K562 (cell line): Measurements from ENCODE around the gene DDOST. TPM values are rescaled to one million over a fixed set of nuclear protein-coding genes. Genes with fewer than 3 reads are reported as not detected.

Experiments
- ATAC-seq: fragments of 200-7000 bp; cut with Tn5 transposase; 3 replicates; pipeline ENCODE4 v1.9.1; 2020; ENCODE audit warnings: moderate library complexity
- BruUV-seq: library from RNA; stranded (reverse); fragments of 400-500 nt; replicated peaks from 2 replicates; lab custom pipeline; 2021; lab: Mats Ljungman, UMichigan
- CTCF ChIA-PET: fragments of 300-600 bp; formaldehyde crosslinking; extraction: SDS; loops from one replicate; lab custom pipeline; 2021; ENCODE audit warnings: low intra/inter-chr PET ratio; lab: Yijun Ruan, JAX
- POLR2A ChIA-PET: fragments of 300-600, 350-650 bp; sonication (Branson Sonifier 250); formaldehyde crosslinking; extraction: SDS; loops from one replicate; lab custom pipeline; 2021; ENCODE audit warnings: antibody characterized with exemption, inconsistent platforms; lab: Yijun Ruan, JAX
- DNase-seq, 4 experiments: peaks; one replicate each; pipeline versions ENCODE4 v3.0.0 to v3.0.0-alpha.2; 2011 to 2018; ENCODE audit warnings: low spot score in 3 of 4, mixed read lengths in 3 of 4; ENCODE audit errors: extremely low read depth in 1 of 4
- FAIRE-seq: peaks from 2 replicates; lab custom pipeline; 2011; peaks lifted over from hg19 to GRCh38; lab: Jason Lieb, UNC
- H2AFZ ChIP-seq: 2 replicates; pipeline ENCODE4 v1.6.0; 2011; ENCODE audit warnings: low read depth, low read length, control low read depth, inconsistent platforms
- H3K27ac ChIP-seq: fragments of 200-600 bp; 3 replicates; pipeline ENCODE4 v1.8.0; 2011; ENCODE audit warnings: low read depth, mild to moderate bottlenecking, control low read depth, inconsistent platforms, low read length, moderate library complexity, mixed read lengths; ENCODE audit errors: extremely low read depth
- H3K27me3 ChIP-seq, 2 experiments: fragments of 300-600 bp in 1 of 2; 2 replicates in 1 of 2; 3 replicates in 1 of 2; pipeline versions ENCODE4 v1.6.0 to v1.8.0; 2011; ENCODE audit warnings: inconsistent platforms in 2 of 2, low read length in 2 of 2, mild to moderate bottlenecking in 1 of 2, mixed read lengths in 1 of 2, moderate library complexity in 1 of 2; ENCODE audit not compliant: control insufficient read depth in 2 of 2, insufficient read depth in 2 of 2
- H3K36me3 ChIP-seq: fragments of 300-600 bp; 3 replicates; pipeline ENCODE4 v1.8.0; 2011; ENCODE audit warnings: mild to moderate bottlenecking, low read length, inconsistent platforms; ENCODE audit not compliant: control insufficient read depth, insufficient read depth
- H3K4me1 ChIP-seq, 2 experiments: fragments of 200-600 bp in 1 of 2; replicated peaks in 1 of 2; 2 replicates in 1 of 2; 3 replicates in 1 of 2; pipeline versions ENCODE4 v1.5.1 to v1.8.0; 2011; ENCODE audit warnings: inconsistent platforms in 2 of 2, low read length in 2 of 2, mild to moderate bottlenecking in 1 of 2, mixed read lengths in 1 of 2, moderate library complexity in 1 of 2; ENCODE audit not compliant: control insufficient read depth in 2 of 2, insufficient read depth in 2 of 2
- H3K4me2 ChIP-seq: 2 replicates; pipeline ENCODE4 v1.6.1; 2011; ENCODE audit warnings: low read length, control low read depth, inconsistent platforms, mixed read lengths; ENCODE audit not compliant: insufficient read depth
- H3K4me3 ChIP-seq: fragments of 200-600 bp; sonication (generic), shearing (Covaris generic); 2 replicates; pipeline ENCODE4 v1.5.1; 2016; ENCODE audit warnings: control low read depth, inconsistent platforms
- H3K79me2 ChIP-seq: fragments of 200-600 bp; 3 replicates; pipeline ENCODE4 v1.8.0; 2011; ENCODE audit warnings: low read length, inconsistent platforms; ENCODE audit not compliant: control insufficient read depth, insufficient read depth
- H3K9ac ChIP-seq, 2 experiments: 2 replicates each; pipeline versions ENCODE4 v1.6.0 to v1.6.1; 2011; ENCODE audit warnings: low read depth in 2 of 2, low read length in 2 of 2, control low read depth in 1 of 2, inconsistent platforms in 1 of 2, mild to moderate bottlenecking in 1 of 2, mixed read lengths in 1 of 2; ENCODE audit not compliant: insufficient read depth in 1 of 2
- H3K9me1 ChIP-seq: one replicate; pipeline ENCODE4 v1.6.0; 2011; ENCODE audit warnings: inconsistent platforms, mild to moderate bottlenecking, low read length, moderate library complexity; ENCODE audit not compliant: control insufficient read depth, insufficient read depth
- H3K9me3 ChIP-seq: replicated peaks from 2 replicates; pipeline ENCODE4 v1.5.1; 2011; ENCODE audit warnings: low read depth, low read length, inconsistent platforms; ENCODE audit not compliant: control insufficient read depth, insufficient read depth
- H4K20me1 ChIP-seq: replicated peaks from 2 replicates; pipeline ENCODE4 v1.6.1; 2011; ENCODE audit warnings: low read length, inconsistent platforms, mixed read lengths; ENCODE audit not compliant: control insufficient read depth, insufficient read depth
- ARHGAP35 ChIP-seq: fragments of 450-650 bp; IDR thresholded peaks from 2 replicates; pipeline ENCODE4 v1.6.1; 2018; ENCODE audit not compliant: partially characterized antibody
- ATF6 ChIP-seq: sonication (generic); formaldehyde crosslinking; IDR thresholded peaks from 2 replicates; pipeline ENCODE4 v1.4.0; 2020; ENCODE audit warnings: mild to moderate bottlenecking, missing genetic modification reagents
- CBFB ChIP-seq: sonication (generic); formaldehyde crosslinking; IDR thresholded peaks from 2 replicates; pipeline ENCODE4 v1.4.0; 2020; ENCODE audit warnings: mild to moderate bottlenecking, missing genetic modification reagents
- ESRRA ChIP-seq: fragments of 450-650 bp; IDR thresholded peaks from 2 replicates; pipeline ENCODE4 v1.6.1; 2014; ENCODE audit warnings: low read depth, mild to moderate bottlenecking, moderate library complexity, borderline replicate concordance
- GTF2A2 ChIP-seq: IDR thresholded peaks from 2 replicates; pipeline ENCODE4 v1.6.1; 2016; ENCODE audit warnings: mild to moderate bottlenecking, missing genetic modification characterization, missing compliant biosample characterization
- HSF4 ChIP-seq: fragments of 250-450 bp; sonication (Bioruptor Pico); IDR thresholded peaks from 2 replicates; pipeline ENCODE4 v2.1.2; 2022; ENCODE audit warnings: mild to moderate bottlenecking, moderate library complexity, borderline replicate concordance
- KLF16 ChIP-seq: IDR thresholded peaks from 2 replicates; pipeline ENCODE4 v1.6.1; 2016; ENCODE audit warnings: antibody characterized with exemption
- MEIS2 ChIP-seq: fragments of 450-650 bp; IDR thresholded peaks from 2 replicates; pipeline ENCODE4 v1.6.1; 2014; ENCODE audit warnings: mild to moderate bottlenecking; ENCODE audit not compliant: partially characterized antibody
- MTA1 ChIP-seq: fragments of 450-650 bp; IDR thresholded peaks from 2 replicates; pipeline ENCODE4 v1.6.1; 2017; ENCODE audit warnings: borderline replicate concordance
- NCOA1 ChIP-seq: fragments of 450-650 bp; IDR thresholded peaks from 2 replicates; pipeline ENCODE4 v1.6.1; 2016; ENCODE audit warnings: low read depth
- PHB ChIP-seq: fragments of 250-450 bp; sonication (Bioruptor Pico); IDR thresholded peaks from 2 replicates; pipeline ENCODE4 v1.5.0; 2021
- POLR2B ChIP-seq: fragments of 450-650 bp; IDR thresholded peaks from 2 replicates; pipeline ENCODE4 v1.6.1; 2018; ENCODE audit warnings: low read depth; ENCODE audit not compliant: partially characterized antibody
- SIRT6 ChIP-seq: IDR thresholded peaks from one replicate; pipeline ENCODE4 v1.6.1; 2012; ENCODE audit warnings: low read depth, mild to moderate bottlenecking, control low read depth, inconsistent platforms, low read length, moderate library complexity
- SPI1 ChIP-seq: IDR thresholded peaks from 2 replicates; pipeline ENCODE4 v1.6.1; 2011; ENCODE audit warnings: low read depth, low read length, control low read depth, borderline replicate concordance
- XRCC4 ChIP-seq: IDR thresholded peaks from one replicate; pipeline ENCODE4 v1.6.1; 2011; ENCODE audit not compliant: insufficient read depth, insufficient read length; ENCODE audit errors: extremely low read depth
- ZC3H11A ChIP-seq: IDR thresholded peaks from 2 replicates; pipeline ENCODE4 v1.6.1; 2012; ENCODE audit warnings: low read depth, low read length, improper control_type of control experiment
- ZNF431 ChIP-seq: sonication (generic); formaldehyde crosslinking; IDR thresholded peaks from 2 replicates; pipeline ENCODE4 v1.8.0; 2022; ENCODE audit warnings: mild to moderate bottlenecking, missing genetic modification reagents
- WGBS: fragments of 100-300 bp; shearing (Covaris generic); methylation state at CpG from one replicate; pipeline ENCODE4 v1.1.6; 2016; ENCODE audit warnings: low coverage, mixed read lengths; ENCODE audit not compliant: insufficient coverage; ENCODE audit errors: missing lambda C conversion rate; 5-methylcytosine and 5-hydroxymethylcytosine counted together
- in situ Hi-C: fragments of 300-500 bp; cut with MboI; formaldehyde crosslinking; loops from 4 replicates; pipeline ENCODE4 v1.15.0; 2018; ENCODE audit warnings: inconsistent platforms, mixed read lengths
- intact Hi-C: fragments of 100-400 bp; cut with micrococcal nuclease; formaldehyde crosslinking; loops from 2 replicates; pipeline ENCODE4 v1.14.2; 2022
- polyA plus RNA-seq, 8 experiments: library from polyadenylated mRNA; depleted of rRNA in 4 of 8; stranded (reverse) in 5 of 8; unstranded in 3 of 8; fragments of >200 nt; fragmentation: Nextera tagmentation in 2 of 8; fragmentation: Illumina TruSeq in 1 of 8; extraction: Ambion mirVana in 2 of 8; extraction: Trizol in 1 of 8; gene quantifications; 2 replicates each; pipeline versions ENCODE4 v1.2.1 to v1.2.3, GENCODE V29; 2011 to 2014; ENCODE audit warnings: inconsistent platforms in 1 of 8, missing spikeins in 1 of 8
- total RNA-seq, 7 experiments: library from RNA; depleted of rRNA in 6 of 7; stranded (reverse); fragments of >200 nt in 6 of 7; fragmentation: Illumina TruSeq in 2 of 7; extraction: Trizol in 2 of 7; gene quantifications; 2 replicates each; pipeline versions ENCODE4 v1.2.1 to v1.2.3, GENCODE V29; 2011 to 2021; ENCODE audit warnings: low replicate concordance in 1 of 7

DDOST gene
- total and polyA plus RNA-seq, 9 of the 15 experiments (the other 6 are each of a cell fraction or from before 2014, with no cell fraction given), result 173 to 306 (median 222) TPM

DNA sequence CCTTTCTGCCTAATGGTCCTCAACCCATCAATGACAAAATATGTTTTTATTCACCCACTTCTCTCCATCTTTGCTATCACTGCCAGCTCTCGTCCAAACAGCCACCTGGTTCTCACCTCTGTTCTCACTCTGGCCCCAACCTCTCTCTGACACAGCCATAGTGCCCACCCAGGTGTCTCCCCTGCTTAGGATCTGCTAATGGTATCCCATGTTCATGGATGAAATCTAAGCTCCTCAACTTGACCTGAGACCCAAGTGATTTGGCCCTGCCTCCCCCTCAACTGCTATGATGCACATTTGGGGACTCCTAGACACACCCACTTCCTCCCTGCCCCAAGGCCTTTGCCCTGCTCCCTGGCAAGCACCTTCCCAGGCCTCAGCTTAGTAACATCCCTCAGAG, 30.7 kb upstream of the DDOST start:
- no peak overlapping the region for H2AFZ ChIP-seq
- 0% methylated on average over 1 of the region's 1 CpG for WGBS
- ATAC-seq, result no peak
- DNase-seq, result no peak
- peaks cover 17 to 69% of the 10 kb centered on the region in 2 experiments for H3K27me3 ChIP-seq
- no peak for FAIRE-seq
- H3K9me3 ChIP-seq, result no peaks in the 10 kb centered on the region
- no peak overlapping the region for H3K4me3 ChIP-seq
- H4K20me1 ChIP-seq, result 0 out of 2 replicates have a peak, but pooled peaks cover 2% of the 10 kb centered on the region
- CTCF ChIA-PET, result interaction anchor here (1.0 kb wide), 1 partner anchor 18 kb away, joined by 3 read pairs; no protein-coding TSS in a partner anchor
- no TSS peak for BruUV-seq
- TF ChIP-seq ATF6 (CRISPR knock-in tag) (no peak), CBFB (CRISPR knock-in tag) (no peak), XRCC4 (no peak), ESRRA (no peak), GTF2A2 (no peak), ZC3H11A (no peak), ZNF431 (no peak), NCOA1 (no peak), HSF4 (CRISPR knock-in tag) (no peak), KLF16 (no peak), SIRT6 (no peak), ARHGAP35 (no peak), POLR2B (no peak), MTA1 (no peak), MEIS2 (no peak), SPI1 (no peak), PHB (CRISPR knock-in tag) (no peak)
- no peaks in the 10 kb centered on the region for H3K79me2 ChIP-seq
- no peak overlapping the region for H3K9ac ChIP-seq
- intact Hi-C loops (loop anchor here (10.0 kb wide), 1 partner anchor 203 kb away; no protein-coding TSS in a partner anchor), in situ Hi-C loops (no loop called here)
- no peaks in the 10 kb centered on the region for H3K36me3 ChIP-seq
- POLR2A ChIA-PET, result interaction anchor here (0.6 to 1.0 kb wide), 2 partner anchors 16 to 76 kb away, joined by 3 read pairs; no protein-coding TSS in a partner anchor
- H3K27ac ChIP-seq, result no peak overlapping the region
- no peaks in the 10 kb centered on the region for H3K9me1 ChIP-seq
- no peak overlapping the region for H3K4me2 ChIP-seq
- H3K4me1 ChIP-seq, result peaks cover under 1 to 17% of the 10 kb centered on the region in 2 experiments; a peak in 3 of 5 replicates
